Activated naive CD8-positive, alpha-beta T cell (primary cell): ENCODE data around the gene SMARCA2.
A peak's percentile ranks its signal among the peaks of the same experiment; 100 is the strongest.

Experiments
- H3K27ac Mint-ChIP-seq: one replicate; pipeline ENCODE4 v1.8.0; 2021; ENCODE audit warnings: mixed read lengths
- H3K27me3 Mint-ChIP-seq: one replicate; pipeline ENCODE4 v1.8.0; 2021; ENCODE audit warnings: mixed read lengths
- H3K36me3 Mint-ChIP-seq: one replicate; pipeline ENCODE4 v1.8.0; 2021; ENCODE audit warnings: mixed read lengths
- H3K4me1 Mint-ChIP-seq: one replicate; pipeline ENCODE4 v1.8.0; 2021; ENCODE audit warnings: low read depth, mixed read lengths
- H3K4me3 Mint-ChIP-seq: one replicate; pipeline ENCODE4 v1.8.0; 2021; ENCODE audit warnings: mild to moderate bottlenecking, mixed read lengths
- H3K9me3 Mint-ChIP-seq: one replicate; pipeline ENCODE4 v1.8.0; 2021; ENCODE audit warnings: low read depth, mixed read lengths

The SMARCA2 gene

DNA sequence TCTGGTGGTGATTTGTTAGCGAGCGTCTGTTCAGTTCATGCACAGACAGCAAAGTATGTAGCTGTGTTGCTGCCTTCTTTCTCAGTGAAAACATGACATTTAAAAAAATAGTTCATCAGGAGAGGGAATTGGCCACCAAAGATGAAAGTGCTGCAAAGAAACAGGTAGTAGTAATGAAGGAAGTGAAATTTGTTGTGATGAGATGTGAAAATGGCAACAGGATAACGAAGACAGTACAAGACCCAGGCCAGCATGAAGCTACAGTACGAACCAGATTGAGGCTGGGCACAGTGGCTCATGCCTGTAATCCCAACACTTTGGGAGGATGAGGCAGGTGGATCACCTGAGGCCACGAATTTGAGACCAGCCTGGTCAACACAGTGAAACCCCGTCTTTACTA is 136.0 kb downstream of the SMARCA2 start:
- Mint-ChIP-seq H3K4me1 (peaks cover 42% of the 10 kb centered on the region), H3K27ac (no peak overlapping the region), H3K36me3 (peaks cover 9% of the 10 kb centered on the region), H3K4me3 (no peak overlapping the region), H3K27me3 (no peaks in the 10 kb centered on the region), H3K9me3 (no peaks in the 10 kb centered on the region)

DNA sequence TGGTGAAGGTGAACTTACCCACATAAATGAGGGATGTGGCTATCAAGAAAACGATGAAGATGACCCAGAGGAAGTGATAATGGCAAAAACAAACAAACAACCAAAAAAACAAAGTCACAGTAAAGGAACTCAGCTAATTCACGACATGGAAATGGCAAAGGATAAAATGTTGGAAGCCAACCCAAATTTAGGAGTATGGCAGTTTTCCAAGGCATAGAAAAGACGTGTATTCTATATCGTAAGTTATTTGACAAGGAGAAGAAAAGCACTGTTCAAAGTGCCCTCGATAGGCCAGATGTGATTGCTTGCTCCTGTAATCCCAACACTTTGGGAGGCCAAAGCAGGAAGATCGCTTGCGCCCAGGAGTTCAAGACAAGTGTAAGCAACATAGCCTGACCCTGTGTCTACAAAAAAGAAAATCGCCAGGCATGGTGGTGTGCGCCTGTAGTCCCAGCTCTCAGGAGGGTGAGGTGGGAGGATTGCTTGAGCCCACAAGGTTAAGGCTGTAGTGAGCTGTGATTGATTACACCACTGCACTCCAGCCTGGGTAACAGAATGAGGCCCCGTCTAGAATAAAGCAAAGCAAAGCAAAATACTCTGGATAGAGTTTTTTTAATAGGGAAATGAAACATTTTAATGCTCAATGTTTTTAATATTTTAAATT is 138.0 kb downstream of the SMARCA2 start:
- Mint-ChIP-seq H3K4me3 (no peak overlapping the region), H3K9me3 (no peaks in the 10 kb centered on the region), H3K36me3 (peaks cover 5% of the 10 kb centered on the region), H3K27ac (no peak overlapping the region), H3K4me1 (peaks cover 51% of the 10 kb centered on the region), H3K27me3 (no peaks in the 10 kb centered on the region)

DNA sequence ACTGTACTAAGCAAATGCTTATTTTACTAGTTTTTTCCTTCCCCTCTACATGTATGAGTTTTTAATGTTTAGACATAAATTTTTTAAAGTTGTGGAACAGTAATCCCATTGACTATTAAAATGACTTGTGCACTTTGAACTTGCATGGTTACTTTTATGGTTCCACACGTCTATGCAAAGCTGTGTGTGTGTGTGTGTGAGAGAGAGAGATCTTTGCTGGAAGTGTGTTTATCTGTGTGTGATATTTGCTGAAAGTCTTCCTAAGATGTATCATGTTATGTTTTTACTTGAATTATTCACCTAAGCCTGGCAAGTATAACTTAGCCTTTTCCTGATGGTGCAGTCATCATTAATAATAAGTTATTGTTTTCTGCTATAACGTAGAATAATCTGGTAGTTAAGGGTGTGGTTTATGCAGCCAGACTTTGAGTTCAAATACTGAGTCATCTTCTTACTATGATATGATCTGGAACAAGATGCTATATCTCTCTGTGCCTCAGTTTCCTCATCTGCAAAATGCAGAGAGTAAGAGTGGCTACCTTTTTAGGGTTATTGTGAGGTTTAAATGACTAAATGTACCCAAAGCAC is 138.6 kb downstream of the SMARCA2 start:
- H3K27me3 Mint-ChIP-seq: no peaks in the 10 kb centered on the region
- H3K27ac Mint-ChIP-seq: peak overlapping the region; percentile 66
- peaks cover 57% of the 10 kb centered on the region for H3K4me1 Mint-ChIP-seq
- H3K36me3 Mint-ChIP-seq: peaks cover 5% of the 10 kb centered on the region
- no peak overlapping the region for H3K4me3 Mint-ChIP-seq
- no peaks in the 10 kb centered on the region for H3K9me3 Mint-ChIP-seq

DNA sequence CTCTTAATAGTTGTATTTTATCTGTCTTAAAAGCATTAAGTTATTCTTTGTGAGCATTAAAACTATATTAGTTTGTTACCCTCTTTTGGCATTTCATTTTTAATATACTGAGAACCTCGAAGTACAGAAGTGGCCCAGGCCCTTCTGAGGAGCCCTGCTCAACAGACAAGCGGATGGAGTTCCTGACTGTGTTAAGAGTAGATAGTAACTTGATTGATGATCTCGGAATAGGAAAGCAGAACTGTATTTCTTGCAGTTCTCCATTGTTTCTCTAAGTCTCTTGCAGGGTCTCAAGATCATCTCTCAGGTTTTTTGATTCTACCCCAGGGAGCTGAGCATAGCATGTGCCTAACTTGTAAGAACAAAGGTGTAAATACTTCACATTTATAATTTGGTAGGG is 139.6 kb downstream of the SMARCA2 start:
- no peak overlapping the region for H3K4me3 Mint-ChIP-seq
- peaks cover 5% of the 10 kb centered on the region for H3K36me3 Mint-ChIP-seq
- H3K9me3 Mint-ChIP-seq: no peaks in the 10 kb centered on the region
- peak overlapping the region; percentile 18 for H3K27ac Mint-ChIP-seq
- no peaks in the 10 kb centered on the region for H3K27me3 Mint-ChIP-seq
- H3K4me1 Mint-ChIP-seq: peaks cover 63% of the 10 kb centered on the region

DNA sequence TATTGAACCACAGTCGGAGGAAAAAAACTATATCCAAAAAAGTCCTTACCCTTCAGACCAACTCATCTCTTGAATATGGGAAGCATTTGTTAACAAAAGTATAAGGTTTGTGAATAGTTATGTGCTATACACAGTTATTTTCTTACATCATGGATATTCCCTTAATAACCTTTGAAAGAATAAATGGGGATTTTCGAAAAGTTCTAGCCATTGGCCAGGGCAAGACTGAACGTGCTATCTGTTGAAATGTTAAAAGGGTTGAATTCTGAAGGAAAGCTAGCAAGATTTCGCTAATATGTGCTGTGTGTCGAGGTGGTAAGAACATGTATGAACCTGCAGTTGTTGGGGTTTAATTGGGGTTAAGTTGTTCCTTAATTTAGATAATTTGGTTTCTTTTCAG is 140.8 kb downstream of the SMARCA2 start:
- Mint-ChIP-seq H3K9me3 (no peaks in the 10 kb centered on the region), H3K27me3 (no peaks in the 10 kb centered on the region), H3K36me3 (peaks cover 5% of the 10 kb centered on the region), H3K4me1 (peaks cover 72% of the 10 kb centered on the region), H3K4me3 (no peak overlapping the region), H3K27ac (peak overlapping the region; percentile 61)

DNA sequence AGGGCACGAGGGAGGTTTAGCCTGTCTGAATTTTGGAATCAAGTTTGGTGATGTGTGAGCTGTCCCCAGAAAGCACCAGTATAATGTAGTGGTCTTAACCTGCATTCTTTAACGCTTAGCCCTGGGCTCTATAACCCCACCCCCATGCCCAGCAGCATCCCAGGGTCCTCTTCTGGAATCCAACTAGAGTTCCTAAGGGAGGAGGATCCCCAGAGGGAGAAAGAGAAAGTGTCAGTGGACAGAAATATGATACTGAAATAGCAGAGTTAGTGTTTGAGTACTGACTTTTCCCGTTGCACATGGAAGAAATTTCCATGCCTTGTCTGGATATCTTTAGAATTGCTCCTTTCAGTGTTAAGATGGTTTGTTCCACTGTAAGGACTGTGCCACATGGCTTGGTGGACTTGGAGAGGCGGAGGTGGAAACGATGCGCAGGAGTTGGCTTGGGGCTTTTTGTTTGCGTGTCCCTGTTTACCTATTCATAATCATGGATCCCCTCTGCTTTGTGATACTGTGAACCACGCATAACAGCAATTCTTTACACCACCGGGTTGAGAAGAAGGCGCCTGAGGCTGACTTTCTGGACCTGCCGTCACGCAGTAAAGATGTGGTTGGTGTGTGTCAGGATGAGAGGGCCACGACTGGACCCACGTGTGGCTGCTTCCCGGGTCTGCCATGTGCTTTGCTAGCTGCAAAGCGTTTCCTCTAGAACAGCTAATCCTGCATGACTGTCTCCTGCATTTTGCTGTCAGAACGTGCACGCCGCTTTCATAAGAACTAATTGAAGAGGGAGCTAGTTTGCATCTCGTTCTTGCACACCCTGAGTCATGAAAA is 142.3 kb downstream of the SMARCA2 start:
- no peaks in the 10 kb centered on the region for H3K27me3 Mint-ChIP-seq
- peaks cover 65% of the 10 kb centered on the region for H3K4me1 Mint-ChIP-seq
- peaks cover 2% of the 10 kb centered on the region for H3K36me3 Mint-ChIP-seq
- peak overlapping the region; percentile 93 for H3K4me3 Mint-ChIP-seq
- H3K27ac Mint-ChIP-seq: peak overlapping the region; percentile 98
- H3K9me3 Mint-ChIP-seq: no peaks in the 10 kb centered on the region

DNA sequence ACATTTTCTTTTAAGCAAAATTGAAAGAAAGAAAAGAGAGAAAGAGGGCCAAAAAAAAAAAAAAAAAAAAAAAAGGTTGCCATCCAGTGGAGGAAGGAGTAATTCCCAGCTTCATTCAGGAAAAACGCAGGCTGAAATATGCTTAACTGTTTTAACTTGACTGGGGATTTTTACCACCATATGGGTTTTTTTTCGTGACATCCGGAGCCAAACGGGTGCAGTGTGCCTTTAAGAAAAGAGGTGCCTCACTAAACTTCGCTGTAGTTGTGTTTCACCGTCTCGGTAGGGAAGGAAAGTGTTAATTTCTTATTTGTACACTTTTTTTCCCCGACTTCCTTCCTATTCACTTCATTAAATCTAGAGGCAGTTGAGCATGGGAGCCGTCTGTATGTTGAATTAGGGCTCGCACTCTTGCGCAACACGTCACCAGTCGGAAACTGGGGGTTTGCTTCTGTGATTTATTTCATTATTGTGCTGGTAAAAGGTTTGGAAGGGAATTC is 143.0 kb downstream of the SMARCA2 start:
- Mint-ChIP-seq H3K27ac (peak overlapping the region; percentile 98), H3K27me3 (no peaks in the 10 kb centered on the region), H3K4me1 (peaks cover 65% of the 10 kb centered on the region), H3K36me3 (peaks cover 5% of the 10 kb centered on the region), H3K4me3 (peak overlapping the region; percentile 93), H3K9me3 (no peaks in the 10 kb centered on the region)

DNA sequence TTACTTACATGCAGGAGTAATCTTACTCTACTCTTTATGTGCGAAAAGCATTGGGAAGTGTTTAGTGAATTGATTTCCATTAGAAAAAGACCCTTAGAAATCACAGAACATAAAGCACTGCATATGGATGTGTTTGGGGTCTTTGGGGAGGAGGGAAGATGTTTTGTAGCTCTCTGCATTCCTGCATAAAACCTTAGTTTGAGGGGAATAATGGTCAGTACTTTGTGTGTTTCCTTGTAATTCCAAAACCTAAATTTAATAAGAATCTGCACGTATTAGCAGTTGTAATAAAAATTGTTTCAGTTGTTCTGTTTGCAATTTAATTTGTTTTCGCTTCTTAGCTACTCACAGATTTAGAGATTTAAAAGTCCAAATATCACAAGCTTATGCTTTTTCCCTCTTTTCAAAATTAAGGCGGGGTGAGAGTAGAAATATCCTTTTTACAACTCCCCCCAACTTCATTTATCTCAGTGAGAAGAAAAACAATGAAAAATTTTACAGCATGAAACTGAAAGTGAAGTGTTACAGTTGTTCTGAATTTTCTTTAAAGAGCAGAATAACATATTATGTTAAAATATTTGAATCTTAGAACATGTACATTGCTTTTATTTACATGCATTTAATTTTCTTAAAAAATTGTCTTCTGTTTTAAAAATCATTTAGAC is 143.8 kb downstream of the SMARCA2 start:
- no peaks in the 10 kb centered on the region for H3K27me3 Mint-ChIP-seq
- peak overlapping the region; percentile 93 for H3K4me3 Mint-ChIP-seq
- H3K9me3 Mint-ChIP-seq: no peaks in the 10 kb centered on the region
- peaks cover 5% of the 10 kb centered on the region for H3K36me3 Mint-ChIP-seq
- H3K4me1 Mint-ChIP-seq: peaks cover 59% of the 10 kb centered on the region
- peak overlapping the region; percentile 98 for H3K27ac Mint-ChIP-seq

DNA sequence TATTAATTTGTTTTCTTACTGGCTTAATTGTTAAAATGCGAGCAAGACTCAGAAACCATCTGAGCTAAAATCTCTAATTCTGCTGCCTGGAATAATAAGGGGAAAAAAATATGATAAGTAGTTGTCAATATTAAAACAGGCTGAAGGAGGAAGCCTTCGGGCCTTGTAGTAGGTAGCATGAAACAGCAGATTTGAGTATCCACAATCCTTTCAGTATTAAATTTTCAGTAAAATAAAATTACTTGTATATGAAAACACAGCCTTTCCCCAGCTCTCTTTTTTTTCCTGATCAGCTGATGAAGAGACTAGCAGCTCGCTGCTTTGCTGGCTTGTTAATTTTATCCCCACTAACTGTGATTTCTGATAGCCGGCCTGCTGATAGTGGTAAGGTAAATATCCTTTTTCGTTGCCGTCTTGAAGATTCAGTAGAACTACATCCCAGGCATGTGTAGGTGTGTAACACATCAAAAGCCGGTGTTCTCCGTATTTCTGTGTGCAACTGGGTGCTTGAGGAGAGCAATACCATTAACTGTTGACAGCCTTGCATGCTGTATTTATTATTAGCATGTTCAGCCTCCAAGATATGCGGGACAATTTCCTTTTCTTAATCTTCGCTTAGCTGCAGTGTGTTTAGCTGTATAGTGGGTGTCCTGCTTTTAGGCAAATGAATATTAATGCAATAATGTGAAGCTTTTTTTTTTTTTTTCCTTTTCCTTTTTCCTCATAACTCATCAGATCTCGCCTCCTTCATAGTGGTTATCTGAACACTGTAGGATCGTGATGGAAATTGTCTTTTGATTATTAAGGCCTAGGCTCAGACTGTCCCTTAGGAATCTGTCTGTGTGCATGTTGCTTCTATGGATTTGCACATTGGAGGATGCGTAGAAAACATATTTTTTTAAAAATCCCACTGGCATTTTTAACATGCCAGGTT is 144.6 kb downstream of the SMARCA2 start:
- peaks cover 62% of the 10 kb centered on the region for H3K4me1 Mint-ChIP-seq
- H3K27ac Mint-ChIP-seq: peak overlapping the region; percentile 76
- H3K36me3 Mint-ChIP-seq: peaks cover 9% of the 10 kb centered on the region
- no peaks in the 10 kb centered on the region for H3K27me3 Mint-ChIP-seq
- no peaks in the 10 kb centered on the region for H3K9me3 Mint-ChIP-seq
- peak overlapping the region; percentile 65 for H3K4me3 Mint-ChIP-seq

DNA sequence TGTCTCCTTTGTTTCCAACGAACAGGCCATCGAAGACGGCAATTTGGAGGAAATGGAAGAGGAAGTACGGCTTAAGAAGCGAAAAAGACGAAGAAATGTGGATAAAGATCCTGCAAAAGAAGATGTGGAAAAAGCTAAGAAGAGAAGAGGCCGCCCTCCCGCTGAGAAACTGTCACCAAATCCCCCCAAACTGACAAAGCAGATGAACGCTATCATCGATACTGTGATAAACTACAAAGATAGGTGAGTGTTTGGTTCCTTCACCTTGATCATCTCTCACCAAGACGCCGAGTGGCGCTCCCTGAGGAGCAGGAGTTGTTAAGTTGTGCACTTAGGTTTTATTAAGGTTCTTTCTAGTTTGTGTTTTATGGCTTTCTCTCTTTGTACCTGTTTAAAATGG is 146.5 kb downstream of the SMARCA2 start:
- H3K27me3 Mint-ChIP-seq: no peaks in the 10 kb centered on the region
- H3K4me1 Mint-ChIP-seq: peaks cover 56% of the 10 kb centered on the region
- no peaks in the 10 kb centered on the region for H3K9me3 Mint-ChIP-seq
- H3K36me3 Mint-ChIP-seq: peaks cover 17% of the 10 kb centered on the region
- no peak overlapping the region for H3K4me3 Mint-ChIP-seq
- H3K27ac Mint-ChIP-seq: peak overlapping the region; percentile 43

DNA sequence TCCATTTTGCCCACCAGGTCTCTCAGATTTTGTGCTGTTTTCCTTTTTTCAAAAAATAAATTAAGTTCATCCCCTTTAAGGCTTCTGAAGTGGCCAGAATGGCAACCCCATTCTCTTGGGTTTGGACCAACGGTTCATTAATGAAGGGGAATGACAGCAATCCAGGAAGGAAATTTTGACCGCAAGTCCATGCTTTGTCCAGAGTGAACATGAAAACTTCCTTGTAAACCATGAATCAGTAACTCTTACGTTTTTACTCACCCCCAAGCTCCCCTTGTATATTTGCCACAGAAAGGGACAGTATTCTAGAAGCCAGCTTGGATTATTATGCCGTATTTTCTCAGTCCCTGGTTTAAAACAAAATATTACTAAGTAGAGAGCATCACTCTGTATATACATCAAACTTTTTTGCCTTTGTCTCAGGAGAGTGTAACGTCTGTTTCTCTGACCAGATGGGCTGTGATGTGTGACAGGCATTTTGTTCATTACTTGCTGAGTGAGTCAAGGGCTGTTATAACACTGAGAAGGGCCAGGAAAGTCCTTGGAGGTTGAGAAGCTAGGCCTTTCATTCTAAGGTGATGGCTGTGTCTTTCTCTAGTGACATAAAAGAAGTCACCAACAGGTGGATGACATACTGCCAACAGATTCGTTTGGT is 148.2 kb downstream of the SMARCA2 start:
- no peaks in the 10 kb centered on the region for H3K27me3 Mint-ChIP-seq
- no peaks in the 10 kb centered on the region for H3K9me3 Mint-ChIP-seq
- H3K36me3 Mint-ChIP-seq: peaks cover 17% of the 10 kb centered on the region
- no peak overlapping the region for H3K27ac Mint-ChIP-seq
- no peak overlapping the region for H3K4me3 Mint-ChIP-seq
- H3K4me1 Mint-ChIP-seq: peaks cover 41% of the 10 kb centered on the region

DNA sequence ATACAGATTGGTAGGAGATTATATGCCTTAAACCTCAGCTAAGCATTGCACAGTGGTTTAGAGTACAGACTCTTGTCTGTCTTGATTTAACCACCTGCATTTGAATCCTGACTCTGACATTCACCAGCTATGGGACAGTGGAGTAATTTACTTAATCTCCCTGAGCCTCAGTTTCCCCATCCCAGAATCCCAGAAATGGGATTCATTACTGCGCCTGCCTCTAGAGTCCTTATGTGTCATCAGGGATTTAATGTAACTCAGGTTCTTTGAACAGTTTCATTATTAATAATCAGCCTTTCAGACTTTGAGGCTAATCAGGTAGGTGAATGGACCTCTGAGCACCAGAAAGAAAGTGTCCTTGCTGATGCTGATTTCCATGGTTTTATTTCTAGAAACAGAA is 149.1 kb downstream of the SMARCA2 start:
- no peaks in the 10 kb centered on the region for H3K9me3 Mint-ChIP-seq
- no peak overlapping the region for H3K4me3 Mint-ChIP-seq
- peak overlapping the region; percentile 34 for H3K27ac Mint-ChIP-seq
- peaks cover 20% of the 10 kb centered on the region for H3K36me3 Mint-ChIP-seq
- H3K4me1 Mint-ChIP-seq: peaks cover 33% of the 10 kb centered on the region
- H3K27me3 Mint-ChIP-seq: no peaks in the 10 kb centered on the region

DNA sequence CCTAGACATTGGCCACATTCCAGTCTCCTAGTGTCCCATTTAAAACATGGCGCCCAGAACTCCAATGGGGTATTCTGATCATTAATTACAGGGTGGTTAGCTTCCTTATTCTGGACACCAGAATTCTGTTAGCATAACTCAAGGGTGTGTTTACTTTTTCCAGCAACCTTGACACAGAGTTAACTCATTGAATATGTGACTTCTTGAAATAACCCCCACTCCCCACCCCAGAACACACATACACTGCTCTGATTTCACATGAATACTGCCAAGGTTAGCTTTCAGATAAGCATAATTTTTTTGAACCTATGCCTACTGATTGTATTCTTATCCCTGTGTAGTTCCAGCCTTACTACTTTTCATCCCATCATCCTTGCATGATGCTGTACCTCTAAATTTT is 151.1 kb downstream of the SMARCA2 start:
- Mint-ChIP-seq H3K4me1 (peaks cover 20% of the 10 kb centered on the region), H3K27me3 (no peaks in the 10 kb centered on the region), H3K36me3 (peaks cover 25% of the 10 kb centered on the region), H3K9me3 (no peaks in the 10 kb centered on the region), H3K4me3 (no peak overlapping the region), H3K27ac (peak overlapping the region; percentile 2)
